Measurements from ENCODE around the gene MPZL1. TPM values are rescaled to one million over a fixed set of nuclear protein-coding genes. Genes with fewer than 3 reads are reported as not detected.

MPZL1 gene
- total RNA-seq, 1 experiment from 2014 or later = 52.9 TPM

GRCh38 chr1:167674156-167674555 is 47.6 kb upstream of the MPZL1 start:
- H3K9me3 ChIP-seq (ENCODE audit: control insufficient read depth in 1 of 2, insufficient read depth in 1 of 2, low read depth in 1 of 2, low read length in 2 of 2) = no peaks in the 10 kb centered on the region
- CTCF ChIA-PET = no interaction called here
- no peak for ATAC-seq

More at GRCh38 chr1:167674156-167674555, 47.6 kb upstream of the MPZL1 start:
- Histone ChIP-seq H3K9me2 (ENCODE audit: insufficient read depth) (no peaks in the 10 kb centered on the region), H3K36me3 (ENCODE audit: control insufficient read depth in 1 of 2, insufficient read depth in 2 of 2, low read length in 2 of 2) (no peaks in the 10 kb centered on the region), H4K20me1 (ENCODE audit: insufficient read depth) (no peaks in the 10 kb centered on the region), H3K4me2 (ENCODE audit: low read length) (no peak overlapping the region), H3K9ac (ENCODE audit: low read length) (no peak overlapping the region), H3K27ac (ENCODE audit: low read depth, low read length) (no peak overlapping the region), H3K4me3 (replicated peaks in 1 of 2; ENCODE audit: low read depth in 1 of 2, low read length in 2 of 2) (no peak overlapping the region), H3K27me3 (ENCODE audit: insufficient read depth, low read length) (no peaks in the 10 kb centered on the region), H2AFZ (ENCODE audit: low read depth, low read length, poor library complexity, severe bottlenecking) (no peak overlapping the region), H3K4me1 (ENCODE audit: control insufficient read depth in 1 of 2, insufficient read depth in 2 of 2, low read length in 2 of 2) (no peaks in the 10 kb centered on the region), H3K79me2 (ENCODE audit: insufficient read depth, low read length) (no peaks in the 10 kb centered on the region)
- TF ChIP-seq TCF7L2 (IDR thresholded peaks at IDR 0.05; ENCODE audit: borderline replicate concordance, extremely low read depth, insufficient read depth, insufficient read length) = no peak
- no peak for TF ChIP-seq ELF1 (IDR thresholded peaks at IDR 0.05; ENCODE audit: borderline replicate concordance, low read depth)
- TF ChIP-seq EGR1 (IDR thresholded peaks at IDR 0.05; ENCODE audit: low read depth) = no peak
- no peak for TF ChIP-seq CBX3 (IDR thresholded peaks at IDR 0.05; ENCODE audit: low read depth)
- TF ChIP-seq JUND (IDR thresholded peaks at IDR 0.05) = no peak
- no peak for TF ChIP-seq CEBPB (IDR thresholded peaks at IDR 0.05; ENCODE audit: low read depth)
- TF ChIP-seq ZFX (IDR thresholded peaks at IDR 0.05) = no peak
- no peak for TF ChIP-seq RAD21 (IDR thresholded peaks at IDR 0.05; ENCODE audit: low read depth)
- no peak for TF ChIP-seq SRF (IDR thresholded peaks at IDR 0.05; ENCODE audit: low read depth)
- no peak for TF ChIP-seq ZBTB33 (IDR thresholded peaks at IDR 0.05; ENCODE audit: extremely low read depth, insufficient replicate concordance, low read length)
- TF ChIP-seq SIN3A (IDR thresholded peaks at IDR 0.05; ENCODE audit: low read depth) = no peak
- TF ChIP-seq ATF3 (IDR thresholded peaks at IDR 0.05) = no peak
- no peak for TF ChIP-seq SP1 (IDR thresholded peaks at IDR 0.05; ENCODE audit: low read depth)
- TF ChIP-seq FOSL1 (IDR thresholded peaks at IDR 0.05; ENCODE audit: low read depth) = no peak
- no peak for TF ChIP-seq MAX (IDR thresholded peaks at IDR 0.05)
- no peak for TF ChIP-seq YY1 (IDR thresholded peaks at IDR 0.05; ENCODE audit: extremely low read depth, insufficient replicate concordance, low read depth, low read length)
- TF ChIP-seq POLR2A (IDR thresholded peaks at IDR 0.05; ENCODE audit: borderline replicate concordance, extremely low read depth, insufficient read depth, insufficient read length) = no peak
- TF ChIP-seq POLR2AphosphoS5 (IDR thresholded peaks at IDR 0.05; ENCODE audit: low read depth, low read length) = no peak
- TF ChIP-seq EZH2 (IDR thresholded peaks at IDR 0.05) = no peak
- TF ChIP-seq EZH2phosphoT487 (IDR thresholded peaks at IDR 0.05; ENCODE audit: borderline replicate concordance) = no peak
- DNase-seq (ENCODE audit: low read depth, low spot score) = no peak
- RAD21 ChIA-PET (ENCODE audit: low non-redundant PET in 1 of 2, low total read pairs in 2 of 2, uncharacterized antibody in 2 of 2, unreplicated experiment in 2 of 2) = no interaction called here
- no TSS peak for BruUV-seq (replicated peaks)
- POLR2A ChIA-PET = no interaction called here
- intact Hi-C loops (cut with micrococcal nuclease) = no loop called here
